Measurements from ENCODE around the gene SDSL. TPM values are rescaled to one million over a fixed set of nuclear protein-coding genes. Genes with fewer than 3 reads are reported as not detected.

SDSL gene
- total and polyA plus RNA-seq, 2 of the 13 experiments (the other 11 are each of a cell fraction or from before 2014, with no cell fraction given), result 1.2 to 1.7 TPM

GRCh38 chr12:113438523-113439300 is 16.5 kb downstream of the SDSL start:
- Histone ChIP-seq H3K27me3 (ENCODE audit: control insufficient read depth in 1 of 2, insufficient read depth in 2 of 2, low read length in 2 of 2) (peaks cover 0 to 19% of the 10 kb centered on the region in 2 experiments; a peak in 1 of 5 replicates), H3K9me3 (ENCODE audit: low read length) (no peaks in the 10 kb centered on the region), H3K79me2 (ENCODE audit: insufficient read depth, low read length) (no peaks in the 10 kb centered on the region), H2AFZ (ENCODE audit: low read length) (no peak overlapping the region), H3K4me2 (ENCODE audit: low read depth, low read length) (no peak overlapping the region), H3K9ac (ENCODE audit: insufficient read depth, low read depth, low read length) (no peak overlapping the region), H3K27ac (ENCODE audit: extremely low read length, insufficient read depth, low read length) (no peak overlapping the region), H4K20me1 (ENCODE audit: insufficient read depth, low read length) (no peaks in the 10 kb centered on the region), H3K36me3 (replicated peaks in 1 of 2; ENCODE audit: control insufficient read depth in 1 of 2, insufficient read depth in 2 of 2, low read length in 2 of 2) (no peaks in the 10 kb centered on the region), H3K4me3 (replicated peaks in 1 of 3; ENCODE audit: insufficient read depth in 1 of 3, low read depth in 2 of 3, low read length in 3 of 3) (no peak overlapping the region), H3K4me1 (ENCODE audit: insufficient read depth, low read length) (peaks cover 7% of the 10 kb centered on the region; the same call in 1 of the 2 replicates)
- POLR2A ChIA-PET, result no interaction called here
- no TSS peak for BruUV-seq (replicated peaks)
- intact Hi-C loops (cut with micrococcal nuclease; ENCODE audit: unreplicated experiment), result loop anchor here (1.0 kb wide), 1 partner anchor 474 kb away; no protein-coding TSS in a partner anchor
- DNase-seq (ENCODE audit: low spot score), result no peak
- WGBS (ENCODE audit: low lambda C conversion rate), result 36% methylated on average over 4 of the region's 4 CpGs
- CTCF ChIA-PET (ENCODE audit: low intra/inter-chr PET ratio, low total read pairs), result interaction anchor here (1.4 to 1.5 kb wide), 2 partner anchors 127 to 473 kb away, joined by 4 to 8 read pairs; no protein-coding TSS in a partner anchor
- no peak for ATAC-seq
- no peak for FAIRE-seq
- no peak for TF ChIP-seq ZNF607 (CRISPR knock-in tag; IDR thresholded peaks at IDR 0.05; ENCODE audit: borderline replicate concordance)
- TF ChIP-seq RAD51 (IDR thresholded peaks at IDR 0.05; ENCODE audit: borderline replicate concordance), result 0 out of 2 replicates have a peak, but pooled peaks have one; percentile 13
- in situ Hi-C loops (cut with HindIII; ENCODE audit: extremely low pct_ligation_motif_present, low pct_unique_long_range_greater_than_20kb), result loop anchor here (10.0 kb wide), 1 partner anchor 476 kb away; no protein-coding TSS in a partner anchor

GRCh38 chr12:113439301-113439597 is 17.1 kb downstream of the SDSL start:
- Histone ChIP-seq H3K4me3 (replicated peaks in 1 of 3; ENCODE audit: insufficient read depth in 1 of 3, low read depth in 2 of 3, low read length in 3 of 3) (no peak overlapping the region), H3K27me3 (ENCODE audit: control insufficient read depth in 1 of 2, insufficient read depth in 2 of 2, low read length in 2 of 2) (peaks cover 0 to 22% of the 10 kb centered on the region in 2 experiments; a peak in 1 of 5 replicates)
- in situ Hi-C loops (cut with HindIII; ENCODE audit: extremely low pct_ligation_motif_present, low pct_unique_long_range_greater_than_20kb), result loop anchor here (10.0 kb wide), 1 partner anchor 476 kb away; no protein-coding TSS in a partner anchor

More at GRCh38 chr12:113439301-113439597, 17.1 kb downstream of the SDSL start:
- no peak overlapping the region for H2AFZ ChIP-seq (ENCODE audit: low read length)
- H3K79me2 ChIP-seq (ENCODE audit: insufficient read depth, low read length), result no peaks in the 10 kb centered on the region
- no peak overlapping the region for H3K27ac ChIP-seq (ENCODE audit: extremely low read length, insufficient read depth, low read length)
- 22% methylated on average over 4 of the region's 4 CpGs for WGBS (ENCODE audit: low lambda C conversion rate)
- peaks cover 7% of the 10 kb centered on the region; the same call in 1 of the 2 replicates for H3K4me1 ChIP-seq (ENCODE audit: insufficient read depth, low read length)
- H3K36me3 ChIP-seq (replicated peaks in 1 of 2; ENCODE audit: control insufficient read depth in 1 of 2, insufficient read depth in 2 of 2, low read length in 2 of 2), result no peaks in the 10 kb centered on the region
- no peak for TF ChIP-seq ZNF816 (CRISPR knock-in tag; IDR thresholded peaks at IDR 0.05; ENCODE audit: borderline replicate concordance)
- H4K20me1 ChIP-seq (ENCODE audit: insufficient read depth, low read length), result no peaks in the 10 kb centered on the region
- FAIRE-seq, result no peak
- POLR2A ChIA-PET, result no interaction called here
- intact Hi-C loops (cut with micrococcal nuclease; ENCODE audit: unreplicated experiment), result loop anchor here (1.0 kb wide), 1 partner anchor 473 kb away; no protein-coding TSS in a partner anchor
- H3K9ac ChIP-seq (ENCODE audit: insufficient read depth, low read depth, low read length), result no peak overlapping the region
- no peak for ATAC-seq
- no TSS peak for BruUV-seq (replicated peaks)
- no peaks in the 10 kb centered on the region for H3K9me3 ChIP-seq (ENCODE audit: low read length)
- no peak overlapping the region for H3K4me2 ChIP-seq (ENCODE audit: low read depth, low read length)
- DNase-seq (ENCODE audit: low spot score), result no peak
- CTCF ChIA-PET (ENCODE audit: low intra/inter-chr PET ratio, low total read pairs), result interaction anchor here (1.4 to 1.5 kb wide), 2 partner anchors 127 to 473 kb away, joined by 4 to 8 read pairs; no protein-coding TSS in a partner anchor
